Ecto neural progenitor cell (in vitro differentiated cells): Measurements from ENCODE around the gene RETSAT.

ENCODE experiments used
- DNase-seq: peaks from one replicate; pipeline ENCODE4 v3.0.0-alpha.2; 2018; ENCODE audit warnings: low spot score

RETSAT gene

GRCh38 chr2:85307527-85307897 is 46.8 kb downstream of the RETSAT start:
- DNase-seq, result no peak

GRCh38 chr2:85303780-85304531 is 50.4 kb downstream of the RETSAT start:
- DNase-seq, result no peak

GRCh38 chr2:85302121-85302520 is 52.2 kb downstream of the RETSAT start:
- no peak for DNase-seq
